Right atrium auricular region (tissue), 2 donors: ENCODE measurements around the gene MOGAT2. TPM values are rescaled to one million over a fixed set of nuclear protein-coding genes. Genes with fewer than 3 reads are reported as not detected.
A peak's percentile ranks its signal among the peaks of the same experiment; 100 is the strongest.

Experiments used
- DNase-seq: peaks from one replicate; pipeline ENCODE4 v3.0.0-alpha.2; 2019; ENCODE audit warnings: low spot score
- H3K27ac ChIP-seq, 2 donors: fragments of 200-600 bp; sonication (generic); 1 replicate in 1 of 2; 2 replicates in 1 of 2; pipeline ENCODE4 v1.5.1; 2016 to 2019
- H3K27me3 ChIP-seq, 2 donors: fragments of 200-600 bp; sonication (generic); one replicate each; pipeline versions ENCODE4 v1.5.1 to v1.6.0; 2017 to 2019
- H3K36me3 ChIP-seq: fragments of 200-600 bp; sonication (generic); one replicate; pipeline ENCODE4 v1.5.1; 2016
- H3K4me1 ChIP-seq, 2 donors: fragments of 200-600 bp; sonication (generic); one replicate each; pipeline versions ENCODE4 v1.5.1 to v1.6.0; 2017 to 2019
- H3K4me3 ChIP-seq, 2 donors: fragments of 200-600 bp; sonication (generic); 1 replicate in 1 of 2; 2 replicates in 1 of 2; pipeline ENCODE4 v1.5.1; 2017 to 2019; ENCODE audit warnings: mild to moderate bottlenecking in 1 of 2, moderate library complexity in 1 of 2
- H3K9me3 ChIP-seq, 2 donors: fragments of 200-600 bp; sonication (generic); one replicate each; pipeline ENCODE4 v1.5.1; 2019
- CTCF ChIP-seq, 2 donors: fragments of 200-600 bp; sonication (generic); IDR thresholded peaks; one replicate each; pipeline ENCODE4 v1.5.1; 2019; ENCODE audit warnings: antibody characterized with exemption in 2 of 2
- total RNA-seq, 2 donors: library from RNA; depleted of rRNA; stranded (reverse); fragments of >200 nt; gene quantifications; one replicate each; pipeline ENCODE4 v1.1.0, GENCODE V29; 2016

Gene MOGAT2
- total RNA-seq, 2 donors from 2014 or later, result not detected

- no peak overlapping the region for H3K4me3 ChIP-seq
- no peak for DNase-seq
- no peak for TF ChIP-seq CTCF (IDR thresholded peaks at IDR 0.05)
- peaks cover 0 to 18% of the 10 kb centered on the region in 2 donors for H3K4me1 ChIP-seq
- H3K9me3 ChIP-seq, result no peaks in the 10 kb centered on the region
- no peaks in the 10 kb centered on the region for H3K36me3 ChIP-seq
- no peak overlapping the region for H3K27ac ChIP-seq
- H3K27me3 ChIP-seq, result no peaks in the 10 kb centered on the region
Observed at GRCh38 chr11:75766443-75767227, 49.0 kb downstream of the MOGAT2 start.

- H3K4me1 ChIP-seq, result peaks cover 0 to 18% of the 10 kb centered on the region in 2 donors
- DNase-seq, result no peak
- no peaks in the 10 kb centered on the region for H3K9me3 ChIP-seq
- H3K27me3 ChIP-seq, result no peaks in the 10 kb centered on the region
- H3K36me3 ChIP-seq, result no peaks in the 10 kb centered on the region
- H3K4me3 ChIP-seq, result no peak overlapping the region
- TF ChIP-seq CTCF (IDR thresholded peaks at IDR 0.05), result no peak
- no peak overlapping the region for H3K27ac ChIP-seq
Observed at GRCh38 chr11:75767228-75767572, 49.6 kb downstream of the MOGAT2 start.

GRCh38 chr11:75767793-75768111 lies 50.1 kb downstream of the MOGAT2 start:
- Histone ChIP-seq H3K4me3 (peak overlapping the region in 1 of 2 donors; percentile 54), H3K4me1 (peaks cover 0 to 18% of the 10 kb centered on the region in 2 donors), H3K36me3 (no peaks in the 10 kb centered on the region), H3K27me3 (no peaks in the 10 kb centered on the region), H3K9me3 (no peaks in the 10 kb centered on the region), H3K27ac (no peak overlapping the region)
- no peak for TF ChIP-seq CTCF (IDR thresholded peaks at IDR 0.05)
- DNase-seq, result no peak

- peak within 1 kb of the TSS; percentile 2 to 16 for H3K27ac ChIP-seq
- peak in 1 of 2 donors; percentile 51 for TF ChIP-seq CTCF (IDR thresholded peaks at IDR 0.05)
- peak; percentile 70 for DNase-seq
- H3K36me3 ChIP-seq, result no peaks in the 10 kb centered on the region
- H3K4me3 ChIP-seq, result peak within 1 kb of the TSS; percentile 40 to 54
- peaks cover 0 to 18% of the 10 kb centered on the region in 2 donors for H3K4me1 ChIP-seq
- no peaks in the 10 kb centered on the region for H3K9me3 ChIP-seq
- no peaks in the 10 kb centered on the region for H3K27me3 ChIP-seq
Observed at GRCh38 chr11:75768112-75768908, 50.7 kb downstream of the MOGAT2 start, which contains the start of gene DGAT2. Gene DGAT2 (plus strand): TSS chr11:75768778. CDS start chr11:75768992, 214 bp downstream.

- no peaks in the 10 kb centered on the region for H3K9me3 ChIP-seq
- peak overlapping the region in 1 of 2 donors; percentile 2 for H3K27ac ChIP-seq
- DNase-seq, result no peak
- H3K27me3 ChIP-seq, result no peaks in the 10 kb centered on the region
- peak overlapping the region; percentile 40 to 54 for H3K4me3 ChIP-seq
- peaks cover 0 to 18% of the 10 kb centered on the region in 2 donors for H3K4me1 ChIP-seq
- TF ChIP-seq CTCF (IDR thresholded peaks at IDR 0.05), result no peak
- no peaks in the 10 kb centered on the region for H3K36me3 ChIP-seq
Observed at GRCh38 chr11:75768909-75769771, 51.5 kb downstream of the MOGAT2 start.
